IMR-90 (cell line): ENCODE results near the gene GALNT17. TPM values are rescaled to one million over a fixed set of nuclear protein-coding genes. Genes with fewer than 3 reads are reported as not detected.

ENCODE experiments used
- ATAC-seq: fragments of 200-7000 bp; cut with Tn5 transposase; 2 replicates; pipeline ENCODE4 v1.9.1; 2020; ENCODE audit warnings: low read depth, mild to moderate bottlenecking, moderate library complexity
- BruUV-seq: library from RNA; stranded (reverse); fragments of 400-500 nt; replicated peaks from 2 replicates; lab custom pipeline; 2021; lab: Mats Ljungman, UMichigan
- CTCF ChIA-PET: fragments of 300-600 bp; formaldehyde crosslinking; extraction: SDS; loops from one replicate; lab custom pipeline; 2021; ENCODE audit warnings: antibody characterized with exemption; lab: Yijun Ruan, JAX
- POLR2A ChIA-PET: fragments of 300-600 bp; sonication (Branson Sonifier 250); formaldehyde crosslinking; loops from one replicate; lab custom pipeline; 2022; ENCODE audit warnings: antibody characterized with exemption; ENCODE audit not compliant: unreplicated experiment; lab: Charles Lee
- DNase-seq: peaks from one replicate; pipeline ENCODE4 v3.0.0; 2013
- H2AFZ ChIP-seq: replicated peaks from 2 replicates; pipeline ENCODE3; 2013; ENCODE audit warnings: low read length, mild to moderate bottlenecking; ENCODE audit not compliant: poor library complexity
- H2AK5ac ChIP-seq: 2 replicates; pipeline ENCODE4 v1.6.1; 2013; ENCODE audit warnings: low read depth, low read length, inconsistent platforms
- H2AK9ac ChIP-seq: replicated peaks from 2 replicates; pipeline ENCODE3; 2013; ENCODE audit warnings: mild to moderate bottlenecking, low read depth, low read length, moderate library complexity; ENCODE audit not compliant: poor library complexity
- H2BK120ac ChIP-seq: 2 replicates; pipeline ENCODE4 v1.6.1; 2013; ENCODE audit warnings: low read depth, low read length, inconsistent platforms
- H2BK15ac ChIP-seq: 3 replicates; pipeline ENCODE4 v1.6.1; 2013; ENCODE audit warnings: low read depth, low read length, inconsistent platforms
- H2BK20ac ChIP-seq: 2 replicates; pipeline ENCODE4 v1.6.1; 2013; ENCODE audit warnings: low read depth, mild to moderate bottlenecking, inconsistent platforms, low read length, moderate library complexity
- H2BK5ac ChIP-seq: 2 replicates; pipeline ENCODE4 v1.6.1; 2013; ENCODE audit warnings: mild to moderate bottlenecking, low read depth, low read length, inconsistent platforms; ENCODE audit not compliant: poor library complexity, severe bottlenecking
- H3K14ac ChIP-seq: replicated peaks from 2 replicates; pipeline ENCODE4 v1.6.1; 2013; ENCODE audit warnings: low read depth, low read length, inconsistent platforms
- H3K18ac ChIP-seq: 2 replicates; pipeline ENCODE4 v1.6.1; 2013; ENCODE audit warnings: low read depth, low read length, control low read depth
- H3K23ac ChIP-seq: 2 replicates; pipeline ENCODE4 v1.6.1; 2013; ENCODE audit warnings: low read depth, low read length, inconsistent platforms
- H3K27ac ChIP-seq: 2 replicates; pipeline ENCODE4 v1.5.1; 2013; ENCODE audit warnings: mild to moderate bottlenecking, control low read depth, low read length; ENCODE audit not compliant: insufficient read depth
- H3K27me3 ChIP-seq: 2 replicates; pipeline ENCODE4 v1.6.1; 2013; ENCODE audit warnings: low read length; ENCODE audit not compliant: control insufficient read depth, insufficient read depth
- H3K36me3 ChIP-seq: 2 replicates; pipeline ENCODE4 v1.6.1; 2013; ENCODE audit warnings: low read length, mixed read lengths; ENCODE audit not compliant: control insufficient read depth, insufficient read depth
- H3K4ac ChIP-seq: 2 replicates; pipeline ENCODE4 v1.6.1; 2013; ENCODE audit warnings: low read depth, low read length, inconsistent platforms
- H3K4me1 ChIP-seq: 2 replicates; pipeline ENCODE4 v1.6.1; 2013; ENCODE audit warnings: low read length, mixed read lengths; ENCODE audit not compliant: control insufficient read depth, insufficient read depth
- H3K4me2 ChIP-seq: 2 replicates; pipeline ENCODE4 v1.6.1; 2013; ENCODE audit warnings: low read depth, mild to moderate bottlenecking, control low read depth, low read length, moderate library complexity
- H3K4me3 ChIP-seq: 2 replicates; pipeline ENCODE4 v1.5.1; 2013; ENCODE audit warnings: low read depth, mild to moderate bottlenecking, control low read depth, low read length, moderate library complexity; ENCODE audit not compliant: insufficient read depth
- H3K56ac ChIP-seq: 2 replicates; pipeline ENCODE4 v1.6.1; 2013; ENCODE audit warnings: low read length, inconsistent platforms; ENCODE audit not compliant: insufficient read depth; ENCODE audit errors: extremely low read depth
- H3K79me1 ChIP-seq, 2 experiments: 2 replicates each; pipeline ENCODE4 v1.6.1; 2013; ENCODE audit warnings: low read length in 2 of 2, inconsistent platforms in 1 of 2, low read depth in 1 of 2
- H3K9ac ChIP-seq: 2 replicates; pipeline ENCODE4 v1.6.1; 2013; ENCODE audit warnings: low read depth, low read length, control low read depth
- H3K9me1 ChIP-seq: 2 replicates; pipeline ENCODE4 v1.6.1; 2013; ENCODE audit warnings: low read length, inconsistent platforms; ENCODE audit not compliant: insufficient read depth
- H3K9me3 ChIP-seq: 2 replicates; pipeline ENCODE4 v1.6.1; 2013; ENCODE audit warnings: low read length; ENCODE audit not compliant: control insufficient read depth, insufficient read depth
- H4K20me1 ChIP-seq: 2 replicates; pipeline ENCODE4 v1.6.1; 2013; ENCODE audit warnings: low read length, inconsistent platforms; ENCODE audit not compliant: insufficient read depth
- H4K5ac ChIP-seq: 2 replicates; pipeline ENCODE4 v1.6.1; 2013; ENCODE audit warnings: mild to moderate bottlenecking, low read depth, low read length, control low read depth
- H4K8ac ChIP-seq, 2 experiments: 2 replicates each; pipeline ENCODE4 v1.6.1; 2013; ENCODE audit warnings: low read depth in 2 of 2, low read length in 2 of 2, control low read depth in 1 of 2, inconsistent platforms in 1 of 2
- H4K91ac ChIP-seq: 2 replicates; pipeline ENCODE4 v1.6.1; 2013; ENCODE audit warnings: low read depth, low read length, inconsistent platforms; ENCODE audit not compliant: insufficient read depth
- BHLHE40 ChIP-seq: fragments of 150-350 bp; IDR thresholded peaks from 2 replicates; pipeline ENCODE4 v1.6.1; 2016; ENCODE audit warnings: mild to moderate bottlenecking, low read depth, low read length
- CEBPB ChIP-seq: IDR thresholded peaks from 2 replicates; pipeline ENCODE4 v1.6.1; 2012; ENCODE audit warnings: low read depth, low read length, improper control_type of control experiment
- CHD1 ChIP-seq: IDR thresholded peaks from 2 replicates; pipeline ENCODE4 v1.6.1; 2012; ENCODE audit warnings: low read depth, low read length, improper control_type of control experiment
- CTCF ChIP-seq: conservative IDR thresholded peaks from 2 replicates; pipeline ENCODE4 v1.5.1; 2012; ENCODE audit warnings: mild to moderate bottlenecking, low read depth, low read length, improper control_type of control experiment
- ELK1 ChIP-seq: fragments of 150-350 bp; IDR thresholded peaks from 2 replicates; pipeline ENCODE4 v1.6.1; 2016; ENCODE audit warnings: low read depth, mild to moderate bottlenecking, low read length, moderate library complexity, borderline replicate concordance
- FOS ChIP-seq: fragments of 150-350 bp; IDR thresholded peaks from 2 replicates; pipeline ENCODE4 v1.6.1; 2016; ENCODE audit warnings: low read depth, low read length
- MAFK ChIP-seq: IDR thresholded peaks from 2 replicates; pipeline ENCODE4 v1.6.1; 2012; ENCODE audit warnings: low read depth, low read length, improper control_type of control experiment
- MAZ ChIP-seq: IDR thresholded peaks from 2 replicates; pipeline ENCODE4 v1.6.1; 2012; ENCODE audit warnings: low read depth, mild to moderate bottlenecking, low read length, improper control_type of control experiment, moderate library complexity, borderline replicate concordance
- MXI1 ChIP-seq: IDR thresholded peaks from 2 replicates; pipeline ENCODE4 v1.6.1; 2012; ENCODE audit warnings: low read depth, mild to moderate bottlenecking, low read length, moderate library complexity, borderline replicate concordance
- NFE2L2 ChIP-seq: fragments of 150-350 bp; IDR thresholded peaks from 2 replicates; pipeline ENCODE4 v1.6.1; 2016; ENCODE audit warnings: low read depth, mild to moderate bottlenecking, low read length
- POLR2A ChIP-seq: IDR thresholded peaks from 2 replicates; pipeline ENCODE4 v1.6.1; 2012; ENCODE audit warnings: mild to moderate bottlenecking, low read depth, low read length
- RAD21 ChIP-seq: IDR thresholded peaks from 2 replicates; pipeline ENCODE4 v1.6.1; 2012; ENCODE audit warnings: low read length, improper control_type of control experiment
- RCOR1 ChIP-seq: IDR thresholded peaks from 2 replicates; pipeline ENCODE4 v1.6.1; 2012; ENCODE audit warnings: mild to moderate bottlenecking, low read length, improper control_type of control experiment; ENCODE audit not compliant: insufficient replicate concordance
- RFX5 ChIP-seq: IDR thresholded peaks from 2 replicates; pipeline ENCODE4 v1.8.0; 2012; ENCODE audit warnings: low read depth, mild to moderate bottlenecking, low read length, moderate library complexity
- SMC3 ChIP-seq: fragments of 150-350 bp; IDR thresholded peaks from 2 replicates; pipeline ENCODE4 v1.6.1; 2016; ENCODE audit warnings: low read depth, mild to moderate bottlenecking, antibody characterized with exemption, low read length, moderate library complexity
- USF2 ChIP-seq: fragments of 150-350 bp; IDR thresholded peaks from 2 replicates; pipeline ENCODE4 v1.6.1; 2017; ENCODE audit warnings: mild to moderate bottlenecking, antibody characterized with exemption, low read length, low read depth
- WGBS, 2 experiments: methylation state at CpG; one replicate each; pipeline versions ENCODE4 v1.1.5 to v1.1.7; 2013; ENCODE audit warnings: missing lambda C conversion rate in 2 of 2; ENCODE audit not compliant: insufficient read length in 1 of 2; ENCODE audit errors: extremely low coverage in 2 of 2; 5-methylcytosine and 5-hydroxymethylcytosine counted together
- dilution Hi-C: fragments of 300-500 bp; cut with HindIII; formaldehyde crosslinking; loops from one replicate; pipeline ENCODE4 v1.14.3; 2018; ENCODE audit warnings: low sequenced_read_pairs; ENCODE audit not compliant: unreplicated experiment
- in situ Hi-C: fragments of 300-500 bp; cut with MboI; formaldehyde crosslinking; loops from 3 replicates; pipeline ENCODE4 v1.14.3; 2019; ENCODE audit warnings: low sequenced_read_pairs, inconsistent platforms, mixed read lengths
- intact Hi-C: fragments of 100-400 bp; cut with micrococcal nuclease; formaldehyde crosslinking; loops from 2 replicates; pipeline ENCODE4 v1.10.0; 2022
- polyA plus RNA-seq, 3 experiments: library from polyadenylated mRNA; depleted of rRNA; stranded (reverse); fragments of >200 nt; gene quantifications; 2 replicates each; pipeline ENCODE4 v1.2.3, GENCODE V29; 2012; ENCODE audit warnings: low replicate concordance in 1 of 3
- total RNA-seq: library from RNA; depleted of rRNA; stranded (reverse); fragments of >200 nt; gene quantifications from 2 replicates; pipeline ENCODE4 v1.2.3, GENCODE V29; 2012

GALNT17 gene
- total and polyA plus RNA-seq, 2 of the 4 experiments (the other 2 are of a cell fraction), result not detected

- Histone ChIP-seq H3K9me3 (peaks cover 6% of the 10 kb centered on the region; the same call in 1 of the 2 replicates), H4K20me1 (no peaks in the 10 kb centered on the region), H2BK120ac (no peak overlapping the region), H2AFZ (no peak overlapping the region), H3K27ac (no peak overlapping the region), H3K4me3 (no peak overlapping the region), H3K23ac (no peak overlapping the region), H3K27me3 (no peaks in the 10 kb centered on the region), H3K18ac (no peak overlapping the region), H2AK9ac (no peak overlapping the region), H2BK15ac (no peak overlapping the region), H3K56ac (no peak overlapping the region), H3K9ac (no peak overlapping the region), H3K4ac (no peak overlapping the region), H3K79me1 (no peaks in the 10 kb centered on the region), H3K36me3 (no peaks in the 10 kb centered on the region), H3K14ac (no peak overlapping the region), H2BK5ac (no peak overlapping the region), H4K5ac (no peak overlapping the region), H2BK20ac (no peak overlapping the region), H3K4me2 (no peak overlapping the region), H4K91ac (no peak overlapping the region), H2AK5ac (no peak overlapping the region), H4K8ac (no peak overlapping the region), H3K4me1 (no peaks in the 10 kb centered on the region), H3K9me1 (no peaks in the 10 kb centered on the region)
- no peak for ATAC-seq
- POLR2A ChIA-PET, result no interaction called here
- DNase-seq, result no peak
- no CpG with 5 or more reads among the region's 9 CpGs for WGBS, 2 experiments
- dilution Hi-C loops, result no loop called here
- CTCF ChIA-PET, result no interaction called here
- in situ Hi-C loops, result no loop called here
- intact Hi-C loops, result no loop called here
- BruUV-seq, result no TSS peak
- no peak for TF ChIP-seq CTCF
- no peak for TF ChIP-seq NFE2L2
- TF ChIP-seq CHD1, result no peak
- TF ChIP-seq MXI1, result no peak
- TF ChIP-seq ELK1, result no peak
- no peak for TF ChIP-seq SMC3
- TF ChIP-seq MAZ, result no peak
- no peak for TF ChIP-seq RCOR1
- TF ChIP-seq FOS, result no peak
- TF ChIP-seq RFX5, result no peak
- TF ChIP-seq USF2, result no peak
- no peak for TF ChIP-seq RAD21
- TF ChIP-seq CEBPB, result no peak
- TF ChIP-seq BHLHE40, result no peak
- no peak for TF ChIP-seq POLR2A
- no peak for TF ChIP-seq MAFK
Observed at GRCh38 chr7:71155236-71155635, 23.3 kb downstream of the GALNT17 start.
